ENCODE results near the gene POU6F1. TPM values are rescaled to one million over a fixed set of nuclear protein-coding genes. Genes with fewer than 3 reads are reported as not detected.

The POU6F1 gene
- total and polyA plus RNA-seq, 9 of the 15 experiments (the other 6 are each of a cell fraction or from before 2014, with no cell fraction given) = 0.14 to 3.3 (median 1.1) TPM

GRCh38 chr12:51246254-51246853, 28.5 kb upstream of the POU6F1 start (continued):
- TF ChIP-seq NFE2L1 (tag; IDR thresholded peaks at IDR 0.05; ENCODE audit: borderline replicate concordance, low read depth) (no peak), BDP1 (IDR thresholded peaks at IDR 0.05; ENCODE audit: insufficient read depth, insufficient read length) (no peak), PHTF2 (CRISPR knock-in tag; IDR thresholded peaks at IDR 0.05) (no peak), ZFP36 (IDR thresholded peaks at IDR 0.05; ENCODE audit: low read depth, low read length, partially characterized antibody) (no peak), FUS (optimal IDR thresholded peaks at IDR 0.05; ENCODE audit: low read depth, low read length) (no peak), ZNF274 (IDR thresholded peaks at IDR 0.05; ENCODE audit: borderline replicate concordance, low read depth, low read length) (no peak), FOXK2 (conservative IDR thresholded peaks at IDR 0.05 in 1 of 2, IDR thresholded peaks at IDR 0.05 in 1 of 2; ENCODE audit: low read depth in 2 of 2) (0 out of 4 replicates have a peak, but pooled peaks of 1 of the 2 experiments have one; percentile 42), SIRT6 (IDR thresholded peaks at IDR 0.05; ENCODE audit: low read depth, low read length) (no peak), FOSL1 (tag; conservative IDR thresholded peaks at IDR 0.05) (no peak; the same call in 1 of the 2 replicates), BRF1 (IDR thresholded peaks at IDR 0.05; ENCODE audit: borderline replicate concordance, extremely low read depth, insufficient read length) (no peak), PHF20 (IDR thresholded peaks at IDR 0.05; ENCODE audit: partially characterized antibody) (no peak), ZNF165 (CRISPR knock-in tag; IDR thresholded peaks at IDR 0.05; ENCODE audit: borderline replicate concordance) (0 out of 2 replicates have a peak, but pooled peaks have one; percentile 51), SREBF2 (CRISPR knock-in tag; IDR thresholded peaks at IDR 0.05) (no peak), BACH1 (tag; IDR thresholded peaks at IDR 0.05) (0 out of 2 replicates have a peak, but pooled peaks have one; percentile 13), NFRKB (IDR thresholded peaks at IDR 0.05; ENCODE audit: low read depth) (peak; percentile 77), GTF2E2 (tag; IDR thresholded peaks at IDR 0.05) (no peak; the same call in 1 of the 2 replicates), HNRNPK (IDR thresholded peaks at IDR 0.05; ENCODE audit: low read depth, low read length, poor library complexity, severe bottlenecking) (no peak)
- TF ChIP-seq, protein P1, sequence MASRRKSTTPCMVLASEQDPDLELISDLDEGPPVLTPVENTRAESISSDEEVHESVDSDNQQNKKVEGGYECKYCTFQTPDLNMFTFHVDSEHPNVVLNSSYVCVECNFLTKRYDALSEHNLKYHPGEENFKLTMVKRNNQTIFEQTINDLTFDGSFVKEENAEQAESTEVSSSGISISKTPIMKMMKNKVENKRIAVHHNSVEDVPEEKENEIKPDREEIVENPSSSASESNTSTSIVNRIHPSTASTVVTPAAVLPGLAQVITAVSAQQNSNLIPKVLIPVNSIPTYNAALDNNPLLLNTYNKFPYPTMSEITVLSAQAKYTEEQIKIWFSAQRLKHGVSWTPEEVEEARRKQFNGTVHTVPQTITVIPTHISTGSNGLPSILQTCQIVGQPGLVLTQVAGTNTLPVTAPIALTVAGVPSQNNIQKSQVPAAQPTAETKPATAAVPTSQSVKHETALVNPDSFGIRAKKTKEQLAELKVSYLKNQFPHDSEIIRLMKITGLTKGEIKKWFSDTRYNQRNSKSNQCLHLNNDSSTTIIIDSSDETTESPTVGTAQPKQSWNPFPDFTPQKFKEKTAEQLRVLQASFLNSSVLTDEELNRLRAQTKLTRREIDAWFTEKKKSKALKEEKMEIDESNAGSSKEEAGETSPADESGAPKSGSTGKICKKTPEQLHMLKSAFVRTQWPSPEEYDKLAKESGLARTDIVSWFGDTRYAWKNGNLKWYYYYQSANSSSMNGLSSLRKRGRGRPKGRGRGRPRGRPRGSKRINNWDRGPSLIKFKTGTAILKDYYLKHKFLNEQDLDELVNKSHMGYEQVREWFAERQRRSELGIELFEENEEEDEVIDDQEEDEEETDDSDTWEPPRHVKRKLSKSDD (conservative IDR thresholded peaks at IDR 0.05; ENCODE audit: low read length) = no peak
- TF ChIP-seq, protein P2, sequence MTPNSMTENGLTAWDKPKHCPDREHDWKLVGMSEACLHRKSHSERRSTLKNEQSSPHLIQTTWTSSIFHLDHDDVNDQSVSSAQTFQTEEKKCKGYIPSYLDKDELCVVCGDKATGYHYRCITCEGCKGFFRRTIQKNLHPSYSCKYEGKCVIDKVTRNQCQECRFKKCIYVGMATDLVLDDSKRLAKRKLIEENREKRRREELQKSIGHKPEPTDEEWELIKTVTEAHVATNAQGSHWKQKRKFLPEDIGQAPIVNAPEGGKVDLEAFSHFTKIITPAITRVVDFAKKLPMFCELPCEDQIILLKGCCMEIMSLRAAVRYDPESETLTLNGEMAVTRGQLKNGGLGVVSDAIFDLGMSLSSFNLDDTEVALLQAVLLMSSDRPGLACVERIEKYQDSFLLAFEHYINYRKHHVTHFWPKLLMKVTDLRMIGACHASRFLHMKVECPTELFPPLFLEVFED (CRISPR knock-in tag; conservative IDR thresholded peaks at IDR 0.05) = peak; percentile 97
- TF ChIP-seq, protein P3, sequence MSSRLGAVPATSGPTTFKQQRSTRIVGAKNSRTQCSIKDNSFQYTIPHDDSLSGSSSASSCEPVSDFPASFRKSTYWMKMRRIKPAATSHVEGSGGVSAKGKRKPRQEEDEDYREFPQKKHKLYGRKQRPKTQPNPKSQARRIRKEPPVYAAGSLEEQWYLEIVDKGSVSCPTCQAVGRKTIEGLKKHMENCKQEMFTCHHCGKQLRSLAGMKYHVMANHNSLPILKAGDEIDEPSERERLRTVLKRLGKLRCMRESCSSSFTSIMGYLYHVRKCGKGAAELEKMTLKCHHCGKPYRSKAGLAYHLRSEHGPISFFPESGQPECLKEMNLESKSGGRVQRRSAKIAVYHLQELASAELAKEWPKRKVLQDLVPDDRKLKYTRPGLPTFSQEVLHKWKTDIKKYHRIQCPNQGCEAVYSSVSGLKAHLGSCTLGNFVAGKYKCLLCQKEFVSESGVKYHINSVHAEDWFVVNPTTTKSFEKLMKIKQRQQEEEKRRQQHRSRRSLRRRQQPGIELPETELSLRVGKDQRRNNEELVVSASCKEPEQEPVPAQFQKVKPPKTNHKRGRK (tag; IDR thresholded peaks at IDR 0.05) = no peak
- TF ChIP-seq, protein P4, sequence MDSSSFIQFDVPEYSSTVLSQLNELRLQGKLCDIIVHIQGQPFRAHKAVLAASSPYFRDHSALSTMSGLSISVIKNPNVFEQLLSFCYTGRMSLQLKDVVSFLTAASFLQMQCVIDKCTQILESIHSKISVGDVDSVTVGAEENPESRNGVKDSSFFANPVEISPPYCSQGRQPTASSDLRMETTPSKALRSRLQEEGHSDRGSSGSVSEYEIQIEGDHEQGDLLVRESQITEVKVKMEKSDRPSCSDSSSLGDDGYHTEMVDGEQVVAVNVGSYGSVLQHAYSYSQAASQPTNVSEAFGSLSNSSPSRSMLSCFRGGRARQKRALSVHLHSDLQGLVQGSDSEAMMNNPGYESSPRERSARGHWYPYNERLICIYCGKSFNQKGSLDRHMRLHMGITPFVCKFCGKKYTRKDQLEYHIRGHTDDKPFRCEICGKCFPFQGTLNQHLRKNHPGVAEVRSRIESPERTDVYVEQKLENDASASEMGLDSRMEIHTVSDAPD (CRISPR knock-in tag; IDR thresholded peaks at IDR 0.05) = no peak

Data from K562 (cell line).